Esophagus squamous epithelium (tissue), 4 donors: ENCODE data around the gene ZNF2.

Experiments used
- CTCF ChIP-seq, 6 experiments: fragments of 450-650 bp in 4 of 6; fragments of 200-600 bp in 2 of 6; sonication (generic) in 2 of 6; IDR thresholded peaks; one replicate each; pipeline ENCODE4 v1.5.1; 2016 to 2019; ENCODE audit warnings: antibody characterized with exemption in 6 of 6, mild to moderate bottlenecking in 4 of 6, moderate library complexity in 4 of 6
- POLR2A ChIP-seq, 4 donors: fragments of 450-650 bp; IDR thresholded peaks; one replicate each; pipeline ENCODE4 v1.6.1; 2017; ENCODE audit warnings: antibody characterized with exemption in 4 of 4, mild to moderate bottlenecking in 4 of 4, moderate library complexity in 3 of 4

- TF ChIP-seq CTCF (IDR thresholded peaks at IDR 0.05): no peak
- no peak for TF ChIP-seq POLR2A (IDR thresholded peaks at IDR 0.05)
Measured at GRCh38 chr2:95185197-95185596, 19.6 kb downstream of the ZNF2 start.
